Astrocyte (in vitro differentiated cells and primary cell): ENCODE measurements around the gene FAT4. TPM values are rescaled to one million over a fixed set of nuclear protein-coding genes. Genes with fewer than 3 reads are reported as not detected.

Source experiments
- DNase-seq: peaks from one replicate; pipeline ENCODE4 v3.0.0-alpha.2; 2010; ENCODE audit warnings: low read depth
- FAIRE-seq: peaks from 2 replicates; lab custom pipeline; 2011; peaks lifted over from hg19 to GRCh38; lab: Jason Lieb, UNC
- H2AFZ ChIP-seq: 2 replicates; pipeline ENCODE4 v1.6.0; 2012; ENCODE audit warnings: low read depth, low read length, inconsistent platforms
- H3K27ac ChIP-seq: 2 replicates; pipeline ENCODE4 v1.5.1; 2011; ENCODE audit warnings: low read depth, low read length, inconsistent platforms
- H3K27me3 ChIP-seq: 2 replicates; pipeline ENCODE4 v1.6.0; 2011; ENCODE audit warnings: low read length, inconsistent platforms; ENCODE audit not compliant: insufficient read depth
- H3K36me3 ChIP-seq: 2 replicates; pipeline ENCODE4 v1.5.1; 2011; ENCODE audit warnings: low read length, inconsistent platforms; ENCODE audit not compliant: insufficient read depth
- H3K4me1 ChIP-seq: 2 replicates; pipeline ENCODE4 v1.5.1; 2011; ENCODE audit warnings: low read length, inconsistent platforms; ENCODE audit not compliant: insufficient read depth
- H3K4me2 ChIP-seq: 2 replicates; pipeline ENCODE4 v1.6.0; 2012; ENCODE audit warnings: low read length, inconsistent platforms
- H3K4me3 ChIP-seq: 2 replicates; pipeline ENCODE4 v1.5.1; 2011; ENCODE audit warnings: low read depth, mild to moderate bottlenecking, low read length, inconsistent platforms; ENCODE audit not compliant: insufficient read depth
- H3K79me2 ChIP-seq: 2 replicates; pipeline ENCODE4 v1.6.0; 2012; ENCODE audit warnings: mild to moderate bottlenecking, low read length, inconsistent platforms; ENCODE audit not compliant: insufficient read depth
- H3K9ac ChIP-seq: 2 replicates; pipeline ENCODE4 v1.6.0; 2012; ENCODE audit warnings: mild to moderate bottlenecking, low read length, inconsistent platforms
- H3K9me3 ChIP-seq: 2 replicates; pipeline ENCODE4 v1.5.1; 2012; ENCODE audit warnings: low read depth, mild to moderate bottlenecking, low read length, inconsistent platforms; ENCODE audit not compliant: insufficient read depth
- H4K20me1 ChIP-seq: 2 replicates; pipeline ENCODE4 v1.6.0; 2012; ENCODE audit warnings: low read length, inconsistent platforms; ENCODE audit not compliant: insufficient read depth
- H3K27ac Mint-ChIP-seq: one replicate; pipeline ENCODE4 v1.8.0; 2021; ENCODE audit warnings: mild to moderate bottlenecking, mixed read lengths; ENCODE audit not compliant: unreplicated experiment
- H3K27me3 Mint-ChIP-seq: one replicate; pipeline ENCODE4 v1.8.0; 2021; ENCODE audit warnings: low read depth, mixed read lengths; ENCODE audit not compliant: unreplicated experiment
- H3K36me3 Mint-ChIP-seq: one replicate; pipeline ENCODE4 v1.8.0; 2021; ENCODE audit warnings: low read depth, mixed read lengths; ENCODE audit not compliant: unreplicated experiment
- H3K4me1 Mint-ChIP-seq: one replicate; pipeline ENCODE4 v1.8.0; 2021; ENCODE audit warnings: low read depth, mixed read lengths; ENCODE audit not compliant: unreplicated experiment
- H3K4me3 Mint-ChIP-seq: one replicate; pipeline ENCODE4 v1.8.0; 2021; ENCODE audit warnings: mild to moderate bottlenecking, moderate library complexity, mixed read lengths; ENCODE audit not compliant: unreplicated experiment
- H3K9me3 Mint-ChIP-seq: one replicate; pipeline ENCODE4 v1.8.0; 2021; ENCODE audit warnings: mild to moderate bottlenecking, mixed read lengths; ENCODE audit not compliant: unreplicated experiment
- EZH2 ChIP-seq: IDR thresholded peaks from 2 replicates; pipeline ENCODE4 v1.6.1; 2012; ENCODE audit warnings: mild to moderate bottlenecking, low read length, inconsistent platforms; ENCODE audit not compliant: insufficient read depth
- total RNA-seq: library from RNA; stranded (reverse); gene quantifications from 2 replicates; pipeline ENCODE4 v1.2.1, GENCODE V29; 2021
- TF ChIP-seq, protein P1 (sequence below): IDR thresholded peaks from 2 replicates; pipeline ENCODE4 v1.5.1; 2011; ENCODE audit warnings: low read depth, mild to moderate bottlenecking, inconsistent platforms, low read length, moderate library complexity; ENCODE audit not compliant: insufficient read depth

FAT4 gene
- total RNA-seq, 1 donor from 2014 or later = 7.4 TPM

DNA sequence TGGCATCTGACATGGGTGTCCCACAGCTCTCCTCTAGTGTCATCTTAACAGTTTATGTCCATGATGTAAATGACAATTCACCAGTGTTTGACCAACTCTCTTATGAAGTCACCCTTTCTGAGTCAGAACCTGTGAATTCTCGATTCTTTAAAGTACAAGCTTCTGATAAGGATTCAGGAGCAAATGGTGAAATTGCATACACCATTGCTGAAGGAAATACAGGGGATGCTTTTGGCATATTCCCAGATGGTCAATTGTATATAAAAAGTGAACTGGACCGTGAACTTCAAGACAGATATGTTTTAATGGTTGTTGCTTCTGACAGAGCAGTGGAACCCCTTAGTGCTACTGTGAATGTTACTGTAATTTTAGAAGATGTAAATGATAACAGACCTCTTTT lies 4.6 kb downstream of the FAT4 start:
- FAIRE-seq = peak; percentile 34
- TF ChIP-seq, protein P1, sequence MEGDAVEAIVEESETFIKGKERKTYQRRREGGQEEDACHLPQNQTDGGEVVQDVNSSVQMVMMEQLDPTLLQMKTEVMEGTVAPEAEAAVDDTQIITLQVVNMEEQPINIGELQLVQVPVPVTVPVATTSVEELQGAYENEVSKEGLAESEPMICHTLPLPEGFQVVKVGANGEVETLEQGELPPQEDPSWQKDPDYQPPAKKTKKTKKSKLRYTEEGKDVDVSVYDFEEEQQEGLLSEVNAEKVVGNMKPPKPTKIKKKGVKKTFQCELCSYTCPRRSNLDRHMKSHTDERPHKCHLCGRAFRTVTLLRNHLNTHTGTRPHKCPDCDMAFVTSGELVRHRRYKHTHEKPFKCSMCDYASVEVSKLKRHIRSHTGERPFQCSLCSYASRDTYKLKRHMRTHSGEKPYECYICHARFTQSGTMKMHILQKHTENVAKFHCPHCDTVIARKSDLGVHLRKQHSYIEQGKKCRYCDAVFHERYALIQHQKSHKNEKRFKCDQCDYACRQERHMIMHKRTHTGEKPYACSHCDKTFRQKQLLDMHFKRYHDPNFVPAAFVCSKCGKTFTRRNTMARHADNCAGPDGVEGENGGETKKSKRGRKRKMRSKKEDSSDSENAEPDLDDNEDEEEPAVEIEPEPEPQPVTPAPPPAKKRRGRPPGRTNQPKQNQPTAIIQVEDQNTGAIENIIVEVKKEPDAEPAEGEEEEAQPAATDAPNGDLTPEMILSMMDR = no peak
- TF ChIP-seq EZH2 = no peak

DNA sequence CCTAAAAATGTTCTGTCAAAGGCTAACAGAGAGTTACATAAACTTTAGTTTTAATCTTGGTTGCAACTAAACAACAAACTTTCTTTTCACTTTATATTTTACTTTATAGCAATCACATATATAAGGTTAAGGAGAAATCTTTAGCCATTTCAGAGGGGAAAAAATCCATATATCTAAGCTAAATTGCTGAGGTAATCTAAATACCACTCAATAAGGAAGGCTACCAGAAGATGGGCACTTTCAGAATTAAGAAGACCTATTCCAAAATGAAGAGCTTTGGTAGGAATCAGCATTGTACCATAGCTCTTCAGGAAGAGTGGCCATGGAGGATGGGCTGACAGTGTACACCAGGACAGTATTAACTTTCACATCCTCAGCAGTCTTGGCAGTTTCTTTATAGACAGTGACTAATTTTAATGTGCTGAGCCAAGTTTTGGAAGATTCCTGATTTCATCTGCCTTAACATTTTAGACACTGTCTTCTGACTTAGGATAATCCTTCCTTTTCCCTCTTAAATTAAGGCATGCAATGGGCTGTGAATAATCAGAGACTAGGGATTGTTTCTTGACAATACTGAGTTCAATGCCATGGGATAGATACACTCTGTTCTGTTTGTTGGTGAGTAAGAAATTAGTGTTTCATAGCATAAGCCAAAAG lies 7.1 kb downstream of the FAT4 start:
- Mint-ChIP-seq H3K27me3 (peaks cover 9% of the 10 kb centered on the region), H3K4me3 (peak overlapping the region; percentile 45), H3K27ac (peak overlapping the region; percentile 21), H3K4me1 (peaks cover 28% of the 10 kb centered on the region), H3K36me3 (peaks cover 8% of the 10 kb centered on the region), H3K9me3 (peaks cover 8% of the 10 kb centered on the region)
- Histone ChIP-seq H4K20me1 (peaks cover 7% of the 10 kb centered on the region), H3K36me3 (no peaks in the 10 kb centered on the region), H3K79me2 (no peaks in the 10 kb centered on the region), H3K4me2 (peak overlapping the region; percentile 77), H3K27ac (no peak overlapping the region), H2AFZ (no peak overlapping the region), H3K9ac (peak overlapping the region; percentile 2), H3K27me3 (no peaks in the 10 kb centered on the region), H3K4me3 (no peak overlapping the region), H3K9me3 (no peaks in the 10 kb centered on the region), H3K4me1 (peaks cover 28% of the 10 kb centered on the region)
- TF ChIP-seq, protein P1 = no peak
- TF ChIP-seq EZH2 = no peak
- peak; percentile 87 for FAIRE-seq
- DNase-seq = peak; percentile 58

More for the DNA sequence above, 4.6 kb downstream of the FAT4 start:
- Histone ChIP-seq H3K27me3 (no peaks in the 10 kb centered on the region), H3K79me2 (no peaks in the 10 kb centered on the region), H3K4me3 (no peak overlapping the region), H3K27ac (no peak overlapping the region), H4K20me1 (peaks cover 7% of the 10 kb centered on the region), H2AFZ (no peak overlapping the region), H3K36me3 (no peaks in the 10 kb centered on the region), H3K4me1 (peaks cover 35% of the 10 kb centered on the region), H3K9ac (no peak overlapping the region), H3K9me3 (no peaks in the 10 kb centered on the region), H3K4me2 (no peak overlapping the region)
- H3K4me1 Mint-ChIP-seq = peaks cover 31% of the 10 kb centered on the region
- H3K27me3 Mint-ChIP-seq = peaks cover 9% of the 10 kb centered on the region
- H3K4me3 Mint-ChIP-seq = no peak overlapping the region
- H3K27ac Mint-ChIP-seq = no peak overlapping the region
- H3K9me3 Mint-ChIP-seq = peaks cover 8% of the 10 kb centered on the region
- peak; percentile 49 for DNase-seq
- peaks cover 8% of the 10 kb centered on the region for H3K36me3 Mint-ChIP-seq

DNA sequence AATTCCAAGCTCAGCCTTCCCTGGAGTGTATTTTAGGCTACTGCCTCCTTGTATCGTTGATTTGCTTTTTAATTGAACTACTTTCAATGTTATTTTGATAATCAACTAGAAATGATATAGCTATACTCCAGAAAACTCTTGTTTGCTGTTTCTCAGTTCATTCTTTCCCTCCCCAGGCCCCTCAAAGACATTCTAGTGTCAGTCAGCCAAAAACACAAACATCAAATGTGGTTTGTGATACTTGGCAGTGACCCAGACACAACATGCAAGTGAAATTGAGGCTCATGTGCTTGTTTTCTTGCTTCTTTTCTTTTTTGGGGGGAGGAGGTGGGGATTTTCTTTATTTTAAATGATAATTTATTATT lies 7.6 kb downstream of the FAT4 start:
- no peak overlapping the region for H2AFZ ChIP-seq
- H3K9me3 ChIP-seq = no peaks in the 10 kb centered on the region
- Mint-ChIP-seq H3K4me3 (peak overlapping the region; percentile 45), H3K9me3 (peaks cover 8% of the 10 kb centered on the region), H3K36me3 (peaks cover 8% of the 10 kb centered on the region), H3K27me3 (peaks cover 9% of the 10 kb centered on the region), H3K27ac (peak overlapping the region; percentile 21), H3K4me1 (peaks cover 28% of the 10 kb centered on the region)
- peaks cover 23% of the 10 kb centered on the region for H3K4me1 ChIP-seq
- H3K36me3 ChIP-seq = no peaks in the 10 kb centered on the region
- DNase-seq (peak; percentile 63), FAIRE-seq (no peak)
- no peaks in the 10 kb centered on the region for H3K79me2 ChIP-seq
- H3K4me2 ChIP-seq = peak overlapping the region; percentile 77
- H4K20me1 ChIP-seq = peaks cover 7% of the 10 kb centered on the region
- H3K9ac ChIP-seq = peak overlapping the region; percentile 2
- no peak overlapping the region for H3K27ac ChIP-seq
- TF ChIP-seq EZH2 = no peak
- TF ChIP-seq, protein P1 = no peak
- H3K4me3 ChIP-seq = no peak overlapping the region
- H3K27me3 ChIP-seq = no peaks in the 10 kb centered on the region
